GM06990 (cell line): ENCODE results near the gene MRC2.
"Not testable (repeated sequence)": the region's sequence is repeated elsewhere in the genome, so short reads cannot be mapped to it uniquely, and the experiment has no call there.

Experiments used
- DNase-seq: peaks from one replicate; pipeline ENCODE4 v3.0.0-alpha.2; 2011; ENCODE audit not compliant: insufficient read length; ENCODE audit errors: extremely low read depth
- H3K27me3 ChIP-seq: replicated peaks from 2 replicates; pipeline ENCODE4 v1.6.0; 2011; ENCODE audit warnings: low read length; ENCODE audit not compliant: control insufficient read depth, insufficient read depth
- H3K36me3 ChIP-seq: 2 replicates; pipeline ENCODE4 v1.5.1; 2011; ENCODE audit warnings: low read length; ENCODE audit not compliant: control insufficient read depth, insufficient read depth
- H3K4me3 ChIP-seq: replicated peaks from 2 replicates; pipeline ENCODE4 v1.5.1; 2011; ENCODE audit warnings: low read depth, mild to moderate bottlenecking, control low read depth, low read length
- CTCF ChIP-seq: IDR thresholded peaks from 2 replicates; pipeline ENCODE4 v1.5.1; 2011; ENCODE audit warnings: low read length, control low read depth, mild to moderate bottlenecking, inconsistent platforms; ENCODE audit not compliant: insufficient read depth, poor library complexity, severe bottlenecking

The MRC2 gene

DNA sequence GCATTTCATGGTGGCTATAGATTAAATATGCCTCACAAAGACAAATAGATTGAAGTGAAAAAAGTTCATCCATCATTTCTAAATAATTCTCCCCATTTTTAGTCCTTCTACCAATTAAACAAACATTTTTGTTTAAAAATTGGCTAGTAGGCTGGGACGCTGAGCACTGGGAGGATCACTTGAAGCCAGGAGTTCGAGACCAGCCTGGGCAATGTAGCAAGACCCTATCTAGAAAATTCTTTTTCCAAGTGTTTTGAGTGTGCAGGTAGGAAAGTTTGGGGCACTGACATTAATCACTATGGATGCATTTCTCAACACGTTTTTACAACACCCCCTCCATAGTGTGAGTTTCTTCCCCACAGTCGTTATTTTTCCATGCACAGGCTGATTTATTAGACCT lies 56.7 kb downstream of the MRC2 start:
- Histone ChIP-seq H3K27me3 (no peaks in the 10 kb centered on the region), H3K4me3 (no peak overlapping the region), H3K36me3 (no peaks in the 10 kb centered on the region)
- TF ChIP-seq CTCF = no peak
- no peak for DNase-seq

DNA sequence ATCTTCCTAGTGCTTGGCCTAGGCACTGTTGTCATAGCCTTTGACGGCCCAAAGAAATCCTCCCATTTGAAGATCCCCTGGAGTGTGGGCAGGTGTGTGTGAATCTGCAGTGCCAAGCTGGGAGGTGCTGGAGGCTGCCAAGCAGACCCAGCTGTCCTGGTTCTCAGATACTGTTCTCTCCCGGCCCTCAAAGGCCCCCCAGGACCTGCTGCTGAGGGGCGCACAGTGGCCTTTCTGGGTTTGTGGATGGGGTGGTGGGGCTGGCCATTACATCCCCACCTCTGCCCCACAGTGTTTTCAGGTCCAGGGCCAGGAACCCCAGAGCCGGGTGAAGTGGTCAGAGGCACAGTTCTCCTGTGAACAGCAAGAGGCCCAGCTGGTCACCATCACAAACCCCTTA lies 60.5 kb downstream of the MRC2 start:
- Histone ChIP-seq H3K36me3 (no peaks in the 10 kb centered on the region), H3K27me3 (no peaks in the 10 kb centered on the region), H3K4me3 (no peak overlapping the region)
- no peak for DNase-seq
- no peak for TF ChIP-seq CTCF

GRCh38 chr17:62688398-62689160 lies 61.1 kb downstream of the MRC2 start:
- no peaks in the 10 kb centered on the region for H3K36me3 ChIP-seq
- DNase-seq = no peak
- no peaks in the 10 kb centered on the region for H3K27me3 ChIP-seq
- no peak overlapping the region for H3K4me3 ChIP-seq
- TF ChIP-seq CTCF = no peak

- Histone ChIP-seq H3K27me3 (no peaks in the 10 kb centered on the region), H3K4me3 (no peak overlapping the region)
Measured at GRCh38 chr17:62689441-62690167, 62.1 kb downstream of the MRC2 start.

GRCh38 chr17:62690168-62690897 lies 62.9 kb downstream of the MRC2 start:
- TF ChIP-seq CTCF = peak; percentile 1
- no peak for DNase-seq
- H3K27me3 ChIP-seq = no peaks in the 10 kb centered on the region
- H3K4me3 ChIP-seq = no peak overlapping the region
- no peaks in the 10 kb centered on the region for H3K36me3 ChIP-seq

More at GRCh38 chr17:62689441-62690167, 62.1 kb downstream of the MRC2 start:
- no peak for TF ChIP-seq CTCF
- no peak for DNase-seq
- no peaks in the 10 kb centered on the region for H3K36me3 ChIP-seq

- not testable (repeated sequence) for H3K27me3 ChIP-seq, DNase-seq, H3K4me3 ChIP-seq, H3K36me3 ChIP-seq
Measured at GRCh38 chr17:62691589-62691915, 64.1 kb downstream of the MRC2 start.
